ENCODE results near the gene PARM1. TPM values are rescaled to one million over a fixed set of nuclear protein-coding genes. Genes with fewer than 3 reads are reported as not detected.
"Not testable (repeated sequence)": the region's sequence is repeated elsewhere in the genome, so short reads cannot be mapped to it uniquely, and the experiment has no call there.

PARM1 gene
- total RNA-seq, 1 donor: 1.0 TPM

GRCh38 chr4:74994436-74994835 is 61.5 kb downstream of the PARM1 start:
- not testable (repeated sequence) for H3K27me3 ChIP-seq (ENCODE audit: insufficient read depth, low read length); H3K4me1 ChIP-seq (ENCODE audit: insufficient read depth, low read length); H3K4me3 ChIP-seq (ENCODE audit: low read length); H3K9me3 ChIP-seq (ENCODE audit: low read depth, low read length)

DNA sequence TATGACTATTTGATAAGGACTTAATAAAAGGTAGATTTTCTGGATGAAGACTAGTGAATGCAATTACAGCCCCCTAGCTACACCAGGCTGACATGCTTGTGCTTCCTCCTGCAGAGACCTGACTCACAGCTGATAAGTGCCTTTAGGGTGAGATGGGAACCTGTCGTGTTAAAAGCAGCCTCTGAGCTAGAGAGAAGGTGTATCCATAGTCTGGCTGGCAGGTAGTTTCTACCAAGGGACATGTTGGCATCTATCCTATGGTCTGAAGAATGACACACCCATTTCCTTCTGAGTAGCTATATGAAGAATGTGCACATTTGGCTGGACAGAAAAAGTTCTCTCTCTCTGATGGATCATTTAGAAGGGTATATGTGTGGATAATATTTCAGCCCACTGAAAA is 64.1 kb downstream of the PARM1 start:
- H3K4me3 ChIP-seq (ENCODE audit: low read length): no peak overlapping the region
- H3K27me3 ChIP-seq (ENCODE audit: insufficient read depth, low read length): no peaks in the 10 kb centered on the region
- no peaks in the 10 kb centered on the region for H3K9me3 ChIP-seq (ENCODE audit: low read depth, low read length)
- no peaks in the 10 kb centered on the region for H3K4me1 ChIP-seq (ENCODE audit: insufficient read depth, low read length)

GRCh38 chr4:74997948-74998729 is 65.2 kb downstream of the PARM1 start:
- no peaks in the 10 kb centered on the region for H3K9me3 ChIP-seq (ENCODE audit: low read depth, low read length)
- H3K4me3 ChIP-seq (ENCODE audit: low read length): no peak overlapping the region
- H3K4me1 ChIP-seq (ENCODE audit: insufficient read depth, low read length): no peaks in the 10 kb centered on the region
- no peaks in the 10 kb centered on the region for H3K27me3 ChIP-seq (ENCODE audit: insufficient read depth, low read length)

GRCh38 chr4:74999714-75000309 is 66.9 kb downstream of the PARM1 start:
- Histone ChIP-seq H3K4me3 (ENCODE audit: low read length) (no peak overlapping the region), H3K9me3 (ENCODE audit: low read depth, low read length) (no peaks in the 10 kb centered on the region), H3K4me1 (ENCODE audit: insufficient read depth, low read length) (no peaks in the 10 kb centered on the region), H3K27me3 (ENCODE audit: insufficient read depth, low read length) (no peaks in the 10 kb centered on the region)

GRCh38 chr4:75001871-75002270 is 69.0 kb downstream of the PARM1 start:
- Histone ChIP-seq H3K27me3 (ENCODE audit: insufficient read depth, low read length) (no peaks in the 10 kb centered on the region), H3K9me3 (ENCODE audit: low read depth, low read length) (no peaks in the 10 kb centered on the region), H3K4me3 (ENCODE audit: low read length) (no peak overlapping the region), H3K4me1 (ENCODE audit: insufficient read depth, low read length) (no peaks in the 10 kb centered on the region)

- H3K9me3 ChIP-seq (ENCODE audit: low read depth, low read length): no peaks in the 10 kb centered on the region
- H3K4me1 ChIP-seq (ENCODE audit: insufficient read depth, low read length): no peaks in the 10 kb centered on the region
- no peaks in the 10 kb centered on the region for H3K27me3 ChIP-seq (ENCODE audit: insufficient read depth, low read length)
- no peak overlapping the region for H3K4me3 ChIP-seq (ENCODE audit: low read length)
Measured at GRCh38 chr4:75002381-75002780, 69.5 kb downstream of the PARM1 start.

- Histone ChIP-seq H3K9me3 (ENCODE audit: low read depth, low read length) (no peaks in the 10 kb centered on the region), H3K27me3 (ENCODE audit: insufficient read depth, low read length) (no peaks in the 10 kb centered on the region), H3K4me1 (ENCODE audit: insufficient read depth, low read length) (no peaks in the 10 kb centered on the region), H3K4me3 (ENCODE audit: low read length) (no peak overlapping the region)
Measured at GRCh38 chr4:75003979-75004378, 71.1 kb downstream of the PARM1 start.

GRCh38 chr4:75004755-75005668 is 72.1 kb downstream of the PARM1 start:
- no peaks in the 10 kb centered on the region for H3K27me3 ChIP-seq (ENCODE audit: insufficient read depth, low read length)
- H3K4me3 ChIP-seq (ENCODE audit: low read length): no peak overlapping the region
- H3K9me3 ChIP-seq (ENCODE audit: low read depth, low read length): no peaks in the 10 kb centered on the region
- H3K4me1 ChIP-seq (ENCODE audit: insufficient read depth, low read length): no peaks in the 10 kb centered on the region

- Histone ChIP-seq H3K4me3 (ENCODE audit: low read length) (no peak overlapping the region), H3K4me1 (ENCODE audit: insufficient read depth, low read length) (no peaks in the 10 kb centered on the region), H3K27me3 (ENCODE audit: insufficient read depth, low read length) (no peaks in the 10 kb centered on the region), H3K9me3 (ENCODE audit: low read depth, low read length) (no peaks in the 10 kb centered on the region)
Measured at GRCh38 chr4:75005727-75006126, 72.8 kb downstream of the PARM1 start.

GRCh38 chr4:75007891-75008290 is 75.0 kb downstream of the PARM1 start:
- no peak overlapping the region for H3K4me3 ChIP-seq (ENCODE audit: low read length)
- no peaks in the 10 kb centered on the region for H3K27me3 ChIP-seq (ENCODE audit: insufficient read depth, low read length)
- H3K9me3 ChIP-seq (ENCODE audit: low read depth, low read length): no peaks in the 10 kb centered on the region
- no peaks in the 10 kb centered on the region for H3K4me1 ChIP-seq (ENCODE audit: insufficient read depth, low read length)

DNA sequence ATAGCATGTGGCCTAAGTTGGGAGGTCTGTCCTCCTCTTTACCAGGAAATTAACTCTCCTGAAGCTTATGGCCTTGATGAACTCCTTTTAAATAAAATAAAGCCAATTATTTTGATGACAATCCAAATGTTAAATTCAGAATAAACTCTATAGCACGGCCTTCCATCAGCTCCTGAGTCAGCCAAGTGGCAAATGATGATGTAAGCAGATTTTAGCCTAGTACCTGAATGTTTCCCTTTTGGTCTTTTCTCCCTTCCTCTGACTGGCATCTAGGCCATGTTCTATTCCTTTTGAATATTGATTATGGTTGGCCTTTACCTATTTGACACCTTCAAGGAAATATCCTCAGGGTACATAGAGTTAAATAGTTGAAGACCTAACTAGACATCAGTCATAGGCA is 76.2 kb downstream of the PARM1 start:
- no peaks in the 10 kb centered on the region for H3K27me3 ChIP-seq (ENCODE audit: insufficient read depth, low read length)
- no peak overlapping the region for H3K4me3 ChIP-seq (ENCODE audit: low read length)
- no peaks in the 10 kb centered on the region for H3K9me3 ChIP-seq (ENCODE audit: low read depth, low read length)
- no peaks in the 10 kb centered on the region for H3K4me1 ChIP-seq (ENCODE audit: insufficient read depth, low read length)

DNA sequence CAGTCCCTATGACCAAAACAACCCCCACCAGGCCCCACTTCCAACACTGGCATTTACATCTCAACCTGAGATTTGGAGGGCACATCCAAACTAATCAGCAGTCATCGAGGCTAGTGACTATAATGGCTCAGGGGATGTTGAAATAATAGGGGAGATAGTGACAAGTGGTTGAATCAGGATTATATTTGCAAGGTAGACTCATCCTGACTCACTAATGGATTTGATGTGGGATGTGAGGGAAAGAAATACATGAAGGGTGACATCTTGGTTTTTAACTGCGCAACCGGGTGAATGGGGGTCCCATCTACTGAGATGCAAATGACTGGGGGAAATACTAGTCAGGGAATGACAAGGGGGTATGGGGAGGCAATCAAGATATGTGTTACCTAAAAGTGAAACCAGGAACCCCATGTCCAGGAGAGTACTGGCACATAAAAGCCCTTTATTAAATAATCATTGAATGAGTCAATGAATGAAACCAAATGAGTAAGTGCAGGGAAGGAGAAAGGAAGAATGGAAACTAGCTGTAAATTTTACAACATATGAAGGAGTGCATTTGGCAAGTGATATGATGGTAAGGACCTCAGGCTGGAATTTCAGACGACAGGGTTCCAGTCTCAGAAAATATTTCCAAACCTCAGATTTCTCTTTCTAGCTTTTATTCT is 78.3 kb downstream of the PARM1 start:
- no peaks in the 10 kb centered on the region for H3K27me3 ChIP-seq (ENCODE audit: insufficient read depth, low read length)
- no peaks in the 10 kb centered on the region for H3K4me1 ChIP-seq (ENCODE audit: insufficient read depth, low read length)
- no peak overlapping the region for H3K4me3 ChIP-seq (ENCODE audit: low read length)
- H3K9me3 ChIP-seq (ENCODE audit: low read depth, low read length): no peaks in the 10 kb centered on the region

- no peaks in the 10 kb centered on the region for H3K27me3 ChIP-seq (ENCODE audit: insufficient read depth, low read length)
Measured at GRCh38 chr4:75015627-75016026, 82.7 kb downstream of the PARM1 start.

DNA sequence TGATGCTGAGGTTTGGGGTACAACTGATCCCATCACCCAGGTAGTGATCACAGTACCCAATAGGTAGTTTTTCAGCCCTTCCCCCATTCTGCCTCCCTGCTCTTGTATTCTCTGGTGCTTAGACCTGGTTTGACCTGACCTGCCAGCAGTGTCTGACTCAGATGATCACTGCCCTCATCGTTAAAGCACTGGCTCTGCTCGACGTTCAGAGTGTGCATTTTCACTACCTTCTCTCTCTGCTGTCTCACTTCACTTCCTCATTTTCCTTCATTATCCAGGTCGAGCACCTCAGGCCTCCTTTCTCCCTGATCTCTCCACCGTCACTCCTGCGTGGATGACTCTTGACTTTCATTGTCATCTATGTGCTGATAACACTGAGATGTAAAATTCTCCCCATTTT is 83.6 kb downstream of the PARM1 start:
- Histone ChIP-seq H3K27me3 (ENCODE audit: insufficient read depth, low read length) (no peaks in the 10 kb centered on the region), H3K9me3 (ENCODE audit: low read depth, low read length) (no peaks in the 10 kb centered on the region), H3K4me3 (ENCODE audit: low read length) (no peak overlapping the region), H3K4me1 (ENCODE audit: insufficient read depth, low read length) (no peaks in the 10 kb centered on the region)

More at GRCh38 chr4:75015627-75016026, 82.7 kb downstream of the PARM1 start:
- Histone ChIP-seq H3K4me1 (ENCODE audit: insufficient read depth, low read length) (no peaks in the 10 kb centered on the region), H3K9me3 (ENCODE audit: low read depth, low read length) (no peaks in the 10 kb centered on the region), H3K4me3 (ENCODE audit: low read length) (no peak overlapping the region)
